GF-D8 (cell line): ENCODE data around the gene CSRNP2.
"Not testable (repeated sequence)": the region's sequence is repeated elsewhere in the genome, so short reads cannot be mapped to it uniquely, and the experiment has no call there.

Experiments used
- DNase-seq: peaks from one replicate; lab custom pipeline; 2025; lab: John Stamatoyannopoulos, UW

The CSRNP2 gene

GRCh38 chr12:51078346-51078745 lies 5.0 kb downstream of the CSRNP2 start:
- DNase-seq: not testable (repeated sequence)

DNA sequence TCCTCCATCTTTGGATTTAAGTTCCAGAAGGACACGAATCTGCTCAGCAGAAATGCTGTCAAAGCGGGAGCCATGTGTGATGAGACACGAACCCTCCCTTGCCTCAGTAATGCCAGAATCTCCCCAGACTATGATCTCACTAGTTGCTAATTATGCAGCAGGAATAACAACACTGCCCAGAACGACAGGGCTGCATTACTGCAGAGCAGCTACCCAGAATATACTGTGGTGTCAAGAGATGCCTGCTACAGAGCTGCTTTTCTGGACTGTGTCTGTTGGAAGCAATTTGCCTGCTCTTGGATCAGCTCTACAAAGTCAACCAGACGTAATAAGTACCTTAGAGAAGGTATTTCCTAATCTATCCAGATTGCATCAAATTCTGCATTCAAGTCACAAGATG lies 5.5 kb downstream of the CSRNP2 start:
- no peak for DNase-seq

- peak; percentile 20 for DNase-seq
These were observed 7.0 kb downstream of the CSRNP2 start for GRCh38 chr12:51076236-51076930.

GRCh38 chr12:51075390-51075789 lies 8.0 kb downstream of the CSRNP2 start:
- DNase-seq: no peak

- DNase-seq: no peak
These were observed 11.7 kb downstream of the CSRNP2 start for GRCh38 chr12:51071663-51072062.

DNA sequence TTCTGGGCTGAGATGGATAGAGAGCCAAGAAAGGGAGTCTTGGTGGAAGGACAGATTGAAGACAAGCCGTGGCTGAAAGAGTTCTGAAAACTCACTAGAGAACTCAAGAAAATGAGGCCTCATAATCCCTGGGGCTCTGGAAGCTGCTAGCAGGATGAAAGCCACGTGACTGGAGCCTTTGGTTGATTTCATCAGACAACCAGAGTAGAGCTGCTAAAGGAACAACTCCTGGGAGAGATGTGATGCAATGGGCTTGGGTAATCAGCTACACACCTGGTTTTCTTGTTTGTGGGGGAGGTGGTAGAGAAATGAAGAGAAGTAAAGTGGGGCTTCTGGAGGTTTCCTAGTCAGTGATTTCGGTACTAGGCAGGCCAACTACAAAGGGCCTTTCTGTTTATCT lies 13.4 kb downstream of the CSRNP2 start:
- peak; percentile 55 for DNase-seq

- no peak for DNase-seq
These were observed 15.6 kb downstream of the CSRNP2 start for GRCh38 chr12:51067771-51068170.

GRCh38 chr12:51067229-51067628 lies 16.2 kb downstream of the CSRNP2 start:
- no peak for DNase-seq

DNA sequence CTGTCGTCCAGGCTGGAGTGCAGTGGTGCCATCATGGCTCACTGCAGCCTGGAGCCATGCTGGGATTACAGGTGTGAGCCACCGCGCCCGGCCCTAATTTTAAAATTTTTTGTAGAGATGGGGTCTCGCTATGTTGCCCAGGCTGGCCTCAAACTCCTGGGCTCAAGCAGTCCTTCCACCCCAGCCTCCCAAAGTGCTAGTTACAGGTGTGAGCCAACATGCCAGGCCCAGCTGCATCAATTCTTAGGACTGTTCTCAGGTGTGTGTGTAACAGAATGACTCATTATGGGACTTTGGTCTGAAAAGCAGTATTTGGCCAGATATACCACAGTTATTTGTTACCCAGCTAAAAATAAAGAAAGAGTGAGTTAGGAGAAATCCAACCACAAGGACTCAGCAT lies 17.9 kb downstream of the CSRNP2 start:
- no peak for DNase-seq

DNA sequence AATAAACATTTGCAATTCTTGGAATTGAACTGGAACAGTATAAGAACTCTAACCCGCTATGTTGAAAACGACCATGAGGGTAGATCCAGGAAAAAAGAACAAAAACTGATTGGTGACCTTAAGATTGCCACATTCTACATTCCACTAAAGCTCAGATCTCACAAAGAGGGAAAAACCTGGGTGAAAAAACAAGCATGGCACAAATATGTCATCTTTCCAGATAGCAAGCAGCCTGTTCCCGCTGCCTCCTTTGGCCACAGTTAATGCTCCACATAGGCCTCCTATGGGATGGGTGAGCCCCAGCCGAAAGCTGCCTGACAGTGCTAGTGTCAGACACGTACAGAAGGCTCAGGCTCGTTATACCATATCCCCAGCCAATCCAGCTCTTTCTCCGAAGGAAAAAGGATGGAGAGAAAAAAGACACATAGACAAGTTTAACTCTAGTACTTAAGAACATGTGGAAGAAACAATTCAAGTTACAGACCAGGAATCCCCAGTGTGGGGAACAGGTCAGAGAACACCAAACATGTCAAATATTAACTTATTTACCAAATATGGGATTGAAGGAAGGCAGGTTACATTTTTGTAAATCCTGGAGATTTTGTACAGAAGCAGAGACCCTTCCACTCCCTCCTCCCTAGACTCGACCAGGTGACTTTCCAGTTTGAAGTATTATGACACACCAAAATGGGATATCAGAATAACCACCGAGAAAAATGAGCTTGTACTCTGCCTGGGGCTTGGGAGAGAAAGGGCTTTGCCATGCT lies 20.6 kb downstream of the CSRNP2 start:
- no peak for DNase-seq

DNA sequence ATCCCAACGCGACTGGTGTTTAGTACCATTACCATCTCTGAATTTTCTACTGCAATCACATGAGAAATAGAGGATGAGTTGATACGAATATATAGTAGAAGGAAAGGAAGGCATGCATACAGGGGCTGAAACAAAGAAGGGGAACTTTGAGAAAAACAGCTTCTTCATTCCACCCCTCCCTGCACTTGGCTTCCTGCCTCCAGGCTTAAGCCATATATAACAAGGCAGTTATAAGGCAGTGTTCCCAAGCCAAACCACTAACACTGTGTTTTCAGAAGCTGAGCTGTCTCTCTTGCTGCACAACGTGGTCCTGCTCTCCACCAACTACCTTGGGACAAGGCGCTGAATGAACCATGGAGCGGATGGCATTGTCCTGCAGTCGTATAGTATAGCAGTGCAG lies 24.3 kb downstream of the CSRNP2 start:
- no peak for DNase-seq

DNA sequence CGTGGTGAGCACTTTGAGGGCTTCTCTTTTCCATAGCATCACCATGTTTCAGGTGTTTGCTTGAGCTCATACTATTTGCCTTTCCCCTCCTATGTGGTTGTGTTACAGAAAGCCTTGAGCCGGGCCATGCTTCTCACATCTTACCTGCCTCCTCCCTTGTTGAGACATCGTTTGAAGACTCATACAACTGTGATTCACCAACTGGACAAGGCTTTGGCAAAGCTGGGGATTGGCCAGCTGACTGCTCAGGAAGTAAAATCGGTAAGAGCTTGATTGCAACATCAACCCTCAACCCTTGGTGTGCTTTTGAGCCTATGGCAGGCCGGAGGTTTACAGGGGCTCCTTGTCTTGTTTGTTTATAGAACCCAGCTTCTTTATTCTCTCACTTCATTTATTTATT lies 27.2 kb downstream of the CSRNP2 start:
- DNase-seq: no peak

DNA sequence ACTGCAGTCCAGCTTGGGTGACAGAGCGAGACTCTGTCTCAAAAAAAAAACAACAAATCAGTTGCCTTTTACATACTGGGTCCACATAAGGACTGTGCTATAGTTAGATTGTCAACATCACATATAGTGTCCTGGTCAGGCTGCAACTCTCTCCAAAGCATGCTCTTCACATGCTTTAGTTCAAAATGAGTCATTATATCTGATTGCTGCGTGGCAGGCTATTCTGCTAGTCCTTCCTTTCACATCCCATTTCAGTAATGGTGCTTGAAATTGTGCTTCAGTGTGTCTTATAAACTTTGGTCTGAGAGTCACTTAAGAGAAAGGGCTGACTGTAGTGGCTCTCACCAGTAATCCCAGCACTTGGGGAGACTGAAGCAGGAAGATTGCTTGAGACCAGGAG lies 28.3 kb downstream of the CSRNP2 start:
- no peak for DNase-seq

DNA sequence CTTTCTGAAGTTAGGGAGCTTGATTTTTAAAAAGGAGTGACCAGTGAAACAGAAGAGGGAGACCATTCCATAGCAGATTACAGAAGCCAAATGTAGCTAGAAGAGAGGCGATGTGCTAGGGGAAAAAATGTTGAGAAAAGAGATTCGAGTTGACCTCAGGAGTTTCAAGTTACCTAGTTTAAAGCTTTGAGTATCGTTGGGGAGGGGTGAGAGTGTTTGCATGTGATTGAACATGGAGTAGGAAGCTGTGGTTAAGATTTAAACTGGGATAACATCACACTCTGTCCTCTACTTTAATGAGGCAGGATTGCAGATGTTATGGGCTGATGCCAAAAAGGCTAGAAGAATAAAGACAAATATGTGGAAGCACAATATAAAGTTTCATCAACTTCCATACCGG lies 31.6 kb downstream of the CSRNP2 start:
- peak; percentile 51 for DNase-seq

DNA sequence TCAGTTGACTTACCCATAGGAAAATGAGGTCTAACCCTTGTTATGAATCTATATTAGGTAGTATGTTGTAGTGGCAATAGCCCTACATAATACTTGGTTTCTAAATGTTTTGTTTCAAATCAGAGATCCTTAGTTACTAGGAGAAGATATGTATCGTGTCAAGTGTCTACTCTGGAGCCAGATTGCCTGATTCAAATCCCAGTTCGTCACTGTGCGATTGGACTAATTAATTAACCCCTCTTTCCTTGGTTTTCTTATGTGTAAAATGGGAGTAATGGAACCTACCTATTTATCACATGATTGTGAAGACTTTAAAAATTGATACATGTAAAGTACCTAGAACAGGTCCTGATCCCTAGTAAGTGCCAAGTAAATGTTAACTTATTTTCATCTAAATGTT lies 33.9 kb downstream of the CSRNP2 start:
- DNase-seq: no peak

DNA sequence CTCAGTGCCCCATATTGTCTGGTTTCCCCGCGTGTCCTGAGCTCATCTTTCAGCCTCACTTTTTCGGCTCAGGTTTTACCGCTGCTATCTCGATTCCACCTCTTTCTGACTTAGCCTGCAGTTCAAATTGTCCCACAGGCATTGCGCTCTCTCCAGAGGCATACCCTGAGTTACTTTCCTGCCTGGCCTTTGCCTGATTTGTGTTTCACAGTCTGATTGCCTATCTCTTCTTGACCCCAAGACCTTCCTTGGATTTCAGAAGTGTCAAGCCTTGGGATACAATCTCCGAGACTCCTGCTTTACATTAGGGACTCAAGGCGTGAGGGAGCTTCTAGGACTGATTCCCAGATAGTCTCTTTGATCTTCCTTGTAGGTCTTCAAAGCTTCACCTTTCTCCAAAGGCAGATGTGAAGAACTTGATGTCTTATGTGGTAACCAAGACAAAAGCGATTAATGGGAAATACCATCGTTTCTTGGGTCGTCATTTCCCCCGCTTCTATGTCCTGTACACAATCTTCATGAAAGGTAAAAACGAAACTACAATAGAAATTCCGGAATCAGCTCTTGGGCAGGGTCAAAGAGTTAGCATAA lies 34.6 kb downstream of the CSRNP2 start:
- no peak for DNase-seq

DNA sequence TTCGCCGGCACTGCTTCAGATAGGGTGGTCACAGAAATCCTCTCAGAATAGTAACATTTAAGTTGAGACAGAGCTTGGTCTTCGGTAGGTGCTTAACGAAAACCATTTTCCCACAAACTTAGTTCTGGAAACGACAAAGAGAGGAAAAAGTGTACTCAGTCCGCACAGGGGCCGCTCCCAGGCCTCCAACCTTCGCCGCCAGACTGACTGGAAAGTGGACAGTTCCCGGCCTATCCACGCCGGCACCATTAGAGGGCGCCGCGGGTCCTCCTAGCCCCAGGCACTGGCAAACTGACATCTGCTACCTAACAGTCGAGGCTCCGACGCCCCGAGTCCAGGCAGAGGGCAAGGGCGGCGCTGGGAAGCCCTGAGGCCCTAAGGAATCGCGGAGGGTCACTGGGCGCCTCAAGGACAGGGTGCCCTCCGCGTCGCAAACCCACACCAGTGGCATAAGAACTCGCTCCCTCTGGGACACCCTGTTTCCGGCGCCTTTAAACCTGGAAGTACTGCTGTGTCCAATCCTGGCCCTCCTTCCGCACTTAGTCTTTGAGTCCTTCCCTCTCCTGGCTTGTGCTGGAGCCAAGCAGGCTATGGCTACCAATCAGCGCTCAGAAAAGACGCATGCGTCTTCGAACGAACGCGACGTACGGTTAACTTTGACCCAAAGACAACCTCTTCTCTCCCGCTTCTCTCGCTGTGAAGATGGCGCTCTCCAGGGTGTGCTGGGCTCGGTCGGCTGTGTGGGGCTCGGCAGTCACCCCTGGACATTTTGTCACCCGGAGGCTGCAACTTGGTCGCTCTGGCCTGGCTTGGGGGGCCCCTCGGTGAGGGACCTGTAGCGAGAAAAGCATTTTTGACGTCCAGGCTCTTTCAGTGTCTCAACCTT lies 35.5 kb downstream of the CSRNP2 start, which contains the start of gene LETMD1:
Gene LETMD1, plus strand, starts transcription at position 673 of the 886 bp plus-strand sequence. Its CDS starts 30 bp downstream, at position 703.
- DNase-seq: peak; percentile 97

- DNase-seq: no peak
These were observed 47.1 kb downstream of the CSRNP2 start for GRCh38 chr12:51036279-51036678.

DNA sequence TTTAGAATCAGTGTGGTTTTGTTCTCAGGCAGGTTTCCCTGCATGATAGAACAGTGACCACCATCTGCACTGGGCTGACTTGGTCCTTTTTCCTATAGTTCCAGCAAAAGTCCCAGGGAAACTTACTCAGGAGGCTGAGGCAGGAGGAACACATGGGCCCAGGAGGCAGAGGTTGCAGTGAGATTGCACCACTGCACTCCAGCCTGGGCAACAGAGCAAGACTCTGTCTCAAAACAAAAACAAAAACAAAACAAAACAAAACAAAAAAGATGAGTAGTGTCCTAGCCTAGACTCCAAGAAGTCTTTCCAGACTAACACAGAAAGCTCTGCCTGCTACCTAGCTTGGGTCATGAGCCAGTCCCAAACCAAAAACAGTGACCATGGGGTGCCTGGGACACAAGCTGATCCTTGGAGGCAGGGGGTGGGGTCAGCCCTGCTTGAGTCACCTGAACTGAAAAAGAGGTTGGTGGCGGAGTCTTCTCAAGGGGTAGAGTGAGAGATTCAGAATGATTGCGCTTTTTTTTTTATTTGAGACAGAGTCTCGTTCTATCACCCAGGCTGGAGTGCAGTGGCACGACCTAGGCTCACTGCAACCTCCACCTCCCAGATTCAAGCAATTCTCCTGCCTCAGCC lies 49.8 kb downstream of the CSRNP2 start:
- DNase-seq: no peak

- DNase-seq: no peak
These were observed 50.3 kb downstream of the CSRNP2 start for GRCh38 chr12:51033048-51033447.

DNA sequence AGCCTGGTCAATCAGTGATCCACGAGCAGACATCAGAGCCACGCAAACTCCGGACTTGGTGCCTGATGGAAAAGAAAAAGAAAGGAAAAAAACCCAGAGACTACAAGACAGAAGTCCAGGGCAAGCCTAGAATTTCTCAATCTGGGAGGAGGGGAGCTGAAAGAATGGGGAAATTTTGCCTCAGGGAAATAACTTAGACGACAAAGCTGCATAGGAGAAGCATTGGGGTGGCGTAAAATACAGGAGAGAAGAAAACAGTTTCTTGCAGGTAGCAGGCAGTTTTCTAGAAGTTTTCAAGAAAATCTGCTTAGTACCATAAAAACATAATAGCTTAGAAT lies 54.6 kb downstream of the CSRNP2 start:
- no peak for DNase-seq
